ENCODE results near the gene FRMD1. TPM values are rescaled to one million over a fixed set of nuclear protein-coding genes. Genes with fewer than 3 reads are reported as not detected.

FRMD1 gene
- polyA plus RNA-seq, 1 experiment, result not detected

- no peak for TF ChIP-seq CTCF (IDR thresholded peaks at IDR 0.05; ENCODE audit: insufficient read depth, low read depth, low read length)
- ChIA-PET POLR2A (no interaction called here), CTCF (no interaction called here)
- Histone ChIP-seq H3K36me3 (ENCODE audit: control insufficient read depth, insufficient read depth, low read length) (no peaks in the 10 kb centered on the region), H3K27me3 (ENCODE audit: control insufficient read depth, insufficient read depth, low read length) (no peaks in the 10 kb centered on the region), H3K4me3 (ENCODE audit: low read depth, low read length) (no peak overlapping the region)
- DNase-seq (ENCODE audit: low read depth), result no peak
These were observed 33.0 kb downstream of the FRMD1 start for GRCh38 chr6:168045706-168046620.

GRCh38 chr6:168045141-168045691 lies 33.8 kb downstream of the FRMD1 start:
- POLR2A ChIA-PET, result no interaction called here
- H3K4me3 ChIP-seq (ENCODE audit: low read depth, low read length), result no peak overlapping the region
- no peak for TF ChIP-seq CTCF (IDR thresholded peaks at IDR 0.05; ENCODE audit: insufficient read depth, low read depth, low read length)
- no peaks in the 10 kb centered on the region for H3K36me3 ChIP-seq (ENCODE audit: control insufficient read depth, insufficient read depth, low read length)
- no peak for DNase-seq (ENCODE audit: low read depth)
- CTCF ChIA-PET, result no interaction called here
- H3K27me3 ChIP-seq (ENCODE audit: control insufficient read depth, insufficient read depth, low read length), result no peaks in the 10 kb centered on the region

GRCh38 chr6:168044521-168045130 lies 34.4 kb downstream of the FRMD1 start:
- Histone ChIP-seq H3K27me3 (ENCODE audit: control insufficient read depth, insufficient read depth, low read length) (no peaks in the 10 kb centered on the region), H3K4me3 (ENCODE audit: low read depth, low read length) (no peak overlapping the region), H3K36me3 (ENCODE audit: control insufficient read depth, insufficient read depth, low read length) (no peaks in the 10 kb centered on the region)
- no peak for TF ChIP-seq CTCF (IDR thresholded peaks at IDR 0.05; ENCODE audit: insufficient read depth, low read depth, low read length)
- CTCF ChIA-PET, result interaction anchor here (0.6 kb wide), 1 partner anchor 24 kb away, joined by 5 read pairs; no protein-coding TSS in a partner anchor
- DNase-seq (ENCODE audit: low read depth), result no peak
- POLR2A ChIA-PET, result no interaction called here

- no peak overlapping the region for H3K4me3 ChIP-seq (ENCODE audit: low read depth, low read length)
- H3K36me3 ChIP-seq (ENCODE audit: control insufficient read depth, insufficient read depth, low read length), result no peaks in the 10 kb centered on the region
- no peaks in the 10 kb centered on the region for H3K27me3 ChIP-seq (ENCODE audit: control insufficient read depth, insufficient read depth, low read length)
- no peak for DNase-seq (ENCODE audit: low read depth)
- POLR2A ChIA-PET, result no interaction called here
- CTCF ChIA-PET, result interaction anchor here (0.6 kb wide), 1 partner anchor 23 kb away, joined by 5 read pairs; no protein-coding TSS in a partner anchor
- no peak for TF ChIP-seq CTCF (IDR thresholded peaks at IDR 0.05; ENCODE audit: insufficient read depth, low read depth, low read length)
These were observed 35.1 kb downstream of the FRMD1 start for GRCh38 chr6:168043848-168044415.

Data from BJ (cell line).